ENCODE data around the gene ABCD1.

Gene ABCD1

DNA sequence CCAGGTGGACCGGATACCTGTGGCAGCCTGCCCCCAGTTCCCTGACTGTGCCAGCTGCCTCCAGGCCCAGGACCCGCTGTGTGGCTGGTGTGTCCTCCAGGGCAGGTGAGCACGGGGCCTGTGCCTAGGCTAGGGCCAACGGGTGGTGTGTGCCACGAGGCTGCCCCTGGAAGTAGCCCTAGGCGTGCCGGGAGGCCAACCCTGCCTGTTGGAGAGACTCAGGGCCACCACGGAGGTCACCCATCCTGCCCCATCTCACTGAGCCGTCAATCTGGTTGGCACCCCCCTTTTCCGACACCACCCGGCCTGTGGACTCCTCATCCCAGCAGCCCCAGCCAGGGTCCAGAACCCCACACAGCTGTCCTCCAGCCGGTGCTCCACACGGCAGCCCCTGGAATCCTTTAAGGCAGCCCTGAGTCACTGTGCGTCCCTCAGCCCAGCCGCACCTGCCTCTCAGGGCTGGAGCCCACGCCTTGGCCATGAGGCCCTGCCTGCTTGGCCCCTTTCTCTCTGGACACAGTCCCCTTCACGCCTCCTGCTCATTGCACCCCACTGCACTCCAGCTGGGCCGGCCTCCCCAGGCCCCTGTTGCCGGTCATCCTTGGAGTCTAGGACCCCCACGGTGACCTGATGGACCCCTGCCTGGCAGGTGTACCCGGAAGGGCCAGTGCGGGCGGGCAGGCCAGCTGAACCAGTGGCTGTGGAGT is 44.7 kb downstream of the ABCD1 start:
- Histone ChIP-seq H3K4me3 (no peak overlapping the region), H3K27ac (no peak overlapping the region), H3K9me3 (no peaks in the 10 kb centered on the region), H3K4me1 (peaks cover 0 to 20% (median 4%) of the 10 kb centered on the region in 4 donors), H3K36me3 (peaks cover 0 to 50% (median 0%) of the 10 kb centered on the region in 3 donors), H3K27me3 (no peaks in the 10 kb centered on the region)
- DNase-seq = no peak
- TF ChIP-seq, protein P1, sequence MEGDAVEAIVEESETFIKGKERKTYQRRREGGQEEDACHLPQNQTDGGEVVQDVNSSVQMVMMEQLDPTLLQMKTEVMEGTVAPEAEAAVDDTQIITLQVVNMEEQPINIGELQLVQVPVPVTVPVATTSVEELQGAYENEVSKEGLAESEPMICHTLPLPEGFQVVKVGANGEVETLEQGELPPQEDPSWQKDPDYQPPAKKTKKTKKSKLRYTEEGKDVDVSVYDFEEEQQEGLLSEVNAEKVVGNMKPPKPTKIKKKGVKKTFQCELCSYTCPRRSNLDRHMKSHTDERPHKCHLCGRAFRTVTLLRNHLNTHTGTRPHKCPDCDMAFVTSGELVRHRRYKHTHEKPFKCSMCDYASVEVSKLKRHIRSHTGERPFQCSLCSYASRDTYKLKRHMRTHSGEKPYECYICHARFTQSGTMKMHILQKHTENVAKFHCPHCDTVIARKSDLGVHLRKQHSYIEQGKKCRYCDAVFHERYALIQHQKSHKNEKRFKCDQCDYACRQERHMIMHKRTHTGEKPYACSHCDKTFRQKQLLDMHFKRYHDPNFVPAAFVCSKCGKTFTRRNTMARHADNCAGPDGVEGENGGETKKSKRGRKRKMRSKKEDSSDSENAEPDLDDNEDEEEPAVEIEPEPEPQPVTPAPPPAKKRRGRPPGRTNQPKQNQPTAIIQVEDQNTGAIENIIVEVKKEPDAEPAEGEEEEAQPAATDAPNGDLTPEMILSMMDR (IDR thresholded peaks at IDR 0.05) = no peak
- intact Hi-C loops (cut with DNase I; ENCODE audit: low total_unique reads) = loop anchor here (5.0 kb wide), 1 partner anchor 183 kb away; no protein-coding TSS in a partner anchor

GRCh38 chrX:153769865-153770600 is 45.4 kb downstream of the ABCD1 start:
- TF ChIP-seq, protein P1 (IDR thresholded peaks at IDR 0.05) = no peak
- intact Hi-C loops (cut with DNase I; ENCODE audit: low total_unique reads) = loop anchor here (5.0 kb wide), 1 partner anchor 182 kb away; no protein-coding TSS in a partner anchor
- Histone ChIP-seq H3K4me1 (peaks cover 0 to 12% (median under 1%) of the 10 kb centered on the region in 4 donors), H3K9me3 (no peaks in the 10 kb centered on the region), H3K27ac (no peak overlapping the region), H3K4me3 (no peak overlapping the region), H3K36me3 (peaks cover 0 to 56% (median 0%) of the 10 kb centered on the region in 3 donors), H3K27me3 (no peaks in the 10 kb centered on the region)
- no peak for DNase-seq

DNA sequence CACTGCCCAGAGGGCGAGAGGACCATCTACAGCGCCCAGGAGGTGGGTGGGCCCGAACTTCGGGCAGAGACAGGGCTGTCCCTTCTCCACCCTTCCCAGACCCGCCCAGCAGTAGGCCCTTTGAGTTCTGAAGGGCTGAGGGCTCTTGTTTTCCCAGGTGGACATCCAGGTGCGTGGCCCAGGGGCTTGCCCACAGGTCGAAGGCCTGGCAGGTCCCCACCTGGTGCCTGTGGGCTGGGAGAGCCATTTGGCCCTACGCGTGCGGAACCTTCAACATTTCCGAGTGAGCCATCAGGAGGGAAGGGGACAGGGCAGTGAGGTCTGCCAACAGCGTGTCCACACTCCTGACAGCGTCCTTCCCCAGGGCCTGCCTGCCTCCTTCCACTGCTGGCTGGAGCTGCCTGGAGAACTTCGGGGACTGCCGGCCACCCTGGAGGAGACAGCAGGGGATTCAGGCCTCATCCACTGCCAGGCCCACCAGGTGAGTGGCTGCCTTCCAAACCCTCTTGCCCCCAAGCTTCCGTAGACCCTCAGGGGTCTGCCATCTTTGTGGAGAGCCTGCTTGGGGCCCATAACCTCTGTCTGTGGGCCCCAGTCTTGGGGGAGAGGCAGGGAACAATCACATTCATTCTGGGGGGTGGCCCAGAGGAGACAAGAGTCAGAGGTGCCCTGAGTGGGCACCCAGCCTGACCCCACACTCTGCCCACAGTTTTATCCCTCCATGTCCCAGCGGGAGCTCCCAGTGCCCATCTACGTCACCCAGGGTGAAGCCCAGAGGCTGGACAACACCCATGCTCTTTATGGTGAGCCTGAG is 46.2 kb downstream of the ABCD1 start:
- TF ChIP-seq, protein P1 (IDR thresholded peaks at IDR 0.05) = no peak
- H3K27ac ChIP-seq = no peak overlapping the region
- H3K4me1 ChIP-seq = peaks cover 0 to 5% (median 0%) of the 10 kb centered on the region in 4 donors
- no peak overlapping the region for H3K4me3 ChIP-seq
- no peaks in the 10 kb centered on the region for H3K9me3 ChIP-seq
- no peak for DNase-seq
- H3K36me3 ChIP-seq = peaks cover 0 to 62% (median 0%) of the 10 kb centered on the region in 3 donors
- no peaks in the 10 kb centered on the region for H3K27me3 ChIP-seq
- intact Hi-C loops (cut with DNase I; ENCODE audit: low total_unique reads) = no loop called here

GRCh38 chrX:153771415-153772315 is 47.0 kb downstream of the ABCD1 start:
- Histone ChIP-seq H3K27me3 (no peaks in the 10 kb centered on the region), H3K4me1 (no peaks in the 10 kb centered on the region), H3K9me3 (no peaks in the 10 kb centered on the region), H3K27ac (no peak overlapping the region), H3K4me3 (no peak overlapping the region), H3K36me3 (peaks cover 0 to 65% (median 0%) of the 10 kb centered on the region in 3 donors)
- TF ChIP-seq, protein P1 (IDR thresholded peaks at IDR 0.05) = no peak
- no peak for DNase-seq
- intact Hi-C loops (cut with DNase I; ENCODE audit: low total_unique reads) = no loop called here
